ENCODE results near the gene SCN9A.
"Not testable (repeated sequence)": the region's sequence is repeated elsewhere in the genome, so short reads cannot be mapped to it uniquely, and the experiment has no call there.

Gene SCN9A

DNA sequence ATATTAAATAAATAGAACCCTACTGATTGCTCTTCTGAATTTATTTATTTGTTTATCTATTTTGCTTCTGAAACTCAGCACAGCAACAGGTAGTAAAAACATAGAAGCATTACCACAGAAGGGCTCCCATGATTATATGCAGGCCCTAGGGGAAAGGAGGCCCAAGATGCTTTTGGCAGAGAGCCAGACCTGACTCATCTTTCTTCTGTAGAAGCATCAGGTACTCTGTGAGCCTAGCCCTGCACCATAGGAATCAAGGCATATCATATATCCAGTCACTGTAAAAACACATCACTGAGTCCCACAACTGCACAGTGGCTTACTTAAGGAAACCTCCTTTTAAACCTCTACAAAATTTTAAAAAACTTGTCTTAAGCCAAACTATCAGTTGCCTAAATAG is 1.8 kb downstream of the SCN9A start:
- FAIRE-seq, result no peak

- peak; percentile 9 for FAIRE-seq
Observed at GRCh38 chr2:166373539-166373938, 2.2 kb downstream of the SCN9A start.

GRCh38 chr2:166373105-166373504 is 2.6 kb downstream of the SCN9A start:
- no peak for FAIRE-seq

- FAIRE-seq, result no peak
Observed at GRCh38 chr2:166372046-166372445, 3.7 kb downstream of the SCN9A start.

- no peak for FAIRE-seq
Observed at GRCh38 chr2:166365803-166366420, 9.8 kb downstream of the SCN9A start.

GRCh38 chr2:166365239-166365638 is 10.5 kb downstream of the SCN9A start:
- FAIRE-seq, result no peak

DNA sequence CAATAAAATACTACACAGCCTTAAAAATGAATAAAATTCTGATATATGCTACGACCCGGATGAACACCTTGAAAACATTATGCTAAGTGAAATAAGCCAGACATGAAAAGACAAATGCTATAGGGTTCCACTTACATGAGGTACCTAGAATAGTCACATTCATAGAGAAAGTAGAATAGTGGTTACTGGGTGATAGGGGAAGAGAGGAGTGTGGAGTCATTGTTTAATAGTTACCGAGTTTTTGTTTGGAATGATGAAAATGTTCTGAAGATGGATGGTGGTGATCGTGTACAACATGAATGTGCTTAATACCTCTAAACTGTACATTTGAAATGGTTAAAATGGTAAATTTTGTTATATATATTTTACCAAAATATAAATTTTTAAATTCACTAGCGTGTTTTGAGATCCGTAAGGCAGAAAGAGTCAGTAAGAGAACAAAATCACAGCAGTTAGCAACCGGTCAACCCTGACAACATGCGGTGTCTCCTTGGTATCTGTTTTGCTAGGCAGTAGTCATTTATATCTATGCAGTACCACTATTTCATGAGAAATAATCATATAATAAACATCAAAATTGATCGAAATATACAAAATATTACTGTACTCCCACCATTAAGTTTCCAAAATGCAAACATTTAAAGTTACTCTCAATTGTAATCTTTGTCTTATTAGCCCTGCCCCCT is 11.1 kb downstream of the SCN9A start:
- FAIRE-seq, result no peak

DNA sequence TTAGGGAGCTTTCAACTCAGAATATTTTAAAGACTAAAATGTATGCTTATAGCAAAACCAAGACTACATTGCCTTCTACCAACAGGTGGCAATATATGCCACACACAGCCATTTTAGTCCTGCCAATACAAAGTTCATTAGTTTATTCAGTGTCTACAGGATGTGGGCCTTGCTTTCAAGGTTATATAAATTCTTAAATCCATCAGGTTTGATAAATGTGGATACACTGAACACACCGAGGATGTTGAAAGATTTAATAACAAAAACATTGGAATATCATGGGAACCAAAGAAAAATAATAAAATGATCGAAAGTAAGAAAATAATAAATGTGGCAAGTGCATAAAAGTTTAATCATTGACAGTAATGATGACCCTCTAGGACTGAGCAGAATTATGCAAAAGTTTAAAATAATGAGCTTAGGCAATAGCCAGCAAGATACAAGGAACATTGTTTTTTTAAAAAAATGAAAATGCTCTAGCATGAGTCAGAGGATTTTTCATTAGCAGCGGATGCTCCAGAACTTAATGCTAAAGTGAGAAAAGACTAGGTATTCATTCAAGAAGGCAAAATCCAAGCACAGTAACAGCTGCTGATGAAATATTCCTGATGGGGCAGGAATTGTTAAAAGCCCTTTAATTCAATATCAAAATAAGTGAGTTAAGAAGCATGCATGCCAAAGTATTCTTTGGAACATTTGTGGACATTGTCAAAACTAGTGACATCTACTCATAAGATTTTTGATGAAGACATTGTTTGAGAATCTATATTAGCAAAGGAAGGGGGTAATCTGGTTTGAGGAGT is 14.2 kb downstream of the SCN9A start:
- peak; percentile 73 for FAIRE-seq

DNA sequence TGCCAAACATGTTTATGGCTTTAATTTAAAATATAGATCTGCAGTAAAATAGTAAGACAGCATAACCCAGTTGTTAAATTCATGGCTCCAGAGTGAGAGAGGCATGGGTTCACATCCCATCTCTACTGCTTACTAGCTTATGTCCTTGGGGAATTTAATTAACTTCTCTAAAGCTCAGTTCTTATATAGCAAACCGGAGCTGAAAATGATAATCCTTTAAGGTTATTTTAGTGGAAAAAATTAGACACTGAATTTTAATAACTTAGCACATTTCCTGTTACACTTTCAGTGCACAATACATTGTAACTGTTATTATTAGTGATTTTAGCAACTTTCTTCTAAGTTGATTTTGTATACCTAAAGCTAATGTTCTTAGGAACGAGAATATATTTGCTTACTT is 14.8 kb downstream of the SCN9A start:
- no peak for FAIRE-seq

GRCh38 chr2:166360426-166360825 is 15.3 kb downstream of the SCN9A start:
- no peak for FAIRE-seq

DNA sequence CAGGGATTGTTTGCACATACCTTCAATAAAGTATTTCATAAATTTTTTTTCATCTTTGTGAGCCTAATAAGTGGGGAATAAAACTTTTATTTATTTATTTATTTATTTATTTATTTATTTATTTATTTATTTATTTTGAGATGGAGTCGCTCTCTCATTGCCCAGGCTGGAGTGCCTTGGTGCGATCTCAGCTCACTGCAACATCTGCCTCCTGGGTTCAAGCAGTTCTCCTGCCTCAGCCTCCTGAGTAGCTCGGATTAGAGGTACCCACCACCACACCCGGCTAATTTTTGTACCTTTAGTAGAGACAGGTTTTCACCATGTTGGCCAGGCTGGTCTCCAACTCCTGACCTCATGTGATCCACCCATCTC is 17.8 kb downstream of the SCN9A start:
- not testable (repeated sequence) for FAIRE-seq

GRCh38 chr2:166357068-166357949 is 18.4 kb downstream of the SCN9A start:
- no peak for FAIRE-seq

DNA sequence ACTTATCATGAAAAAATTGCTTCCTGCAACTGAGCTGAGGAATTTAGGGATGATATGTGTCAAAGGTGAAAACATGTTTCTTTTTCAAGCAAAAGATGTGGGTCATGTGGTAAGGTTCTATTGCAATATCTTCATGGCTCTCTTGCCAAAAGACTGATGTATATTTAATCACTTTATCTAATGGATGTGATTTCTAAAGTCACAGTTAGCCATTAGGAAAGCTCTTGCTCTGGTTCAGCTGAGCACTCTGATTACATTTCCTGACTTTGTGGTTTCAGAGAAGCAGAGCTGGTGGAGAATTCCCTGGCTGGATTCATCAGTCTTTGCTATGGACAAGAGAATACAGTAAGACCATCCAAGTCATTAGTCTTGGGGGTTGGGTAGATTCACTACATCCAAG is 24.4 kb downstream of the SCN9A start:
- FAIRE-seq, result no peak

GRCh38 chr2:166350525-166350924 is 25.2 kb downstream of the SCN9A start:
- FAIRE-seq, result no peak

GRCh38 chr2:166344286-166345113 is 31.2 kb downstream of the SCN9A start:
- no peak for FAIRE-seq

DNA sequence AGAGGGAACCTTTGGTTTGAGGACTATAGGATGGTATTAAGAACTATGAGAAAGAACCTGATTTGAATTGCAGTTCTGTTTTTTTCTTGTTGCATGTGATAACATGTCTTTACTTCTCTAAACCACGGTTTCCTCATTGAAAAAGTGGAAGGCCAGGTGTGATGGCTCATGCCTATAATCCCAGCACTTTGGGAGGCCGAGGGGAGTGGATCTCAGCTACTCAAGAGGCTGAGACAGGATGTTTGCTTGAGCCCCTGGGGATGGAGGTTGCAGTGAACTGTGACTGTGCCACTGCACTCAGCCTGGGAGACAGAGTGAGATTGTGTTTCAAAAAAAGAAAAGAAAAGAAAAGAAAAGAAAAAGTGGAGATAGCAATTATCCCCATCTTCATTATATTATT is 32.3 kb downstream of the SCN9A start:
- no peak for FAIRE-seq

- no peak for FAIRE-seq
Observed at GRCh38 chr2:166341426-166341825, 34.3 kb downstream of the SCN9A start.

DNA sequence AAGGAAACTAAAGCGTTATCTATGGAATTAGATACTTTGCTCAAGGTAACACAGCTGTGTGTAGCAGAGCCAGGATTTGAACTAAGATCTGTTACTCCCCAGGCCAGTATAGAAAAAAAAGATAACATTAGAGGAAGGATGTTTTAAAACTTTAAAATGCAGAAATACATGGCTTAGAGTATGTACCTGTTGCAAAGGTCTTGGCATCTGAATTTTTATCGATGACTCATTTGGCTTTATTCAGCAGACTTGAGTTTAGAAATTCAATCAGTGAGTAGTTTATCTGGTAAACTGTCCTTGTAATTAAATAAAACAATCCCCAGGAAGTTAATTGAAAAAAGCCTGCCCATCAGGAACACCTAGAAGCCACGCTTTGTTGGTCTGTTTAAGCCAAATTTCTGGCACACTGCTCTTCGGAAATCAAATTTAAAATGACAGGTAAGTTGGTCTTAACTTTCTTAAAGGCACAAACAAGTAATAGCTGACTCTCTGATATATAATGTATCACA is 36.9 kb downstream of the SCN9A start:
- no peak for FAIRE-seq

GRCh38 chr2:166337932-166338331 is 37.8 kb downstream of the SCN9A start:
- FAIRE-seq, result no peak

DNA sequence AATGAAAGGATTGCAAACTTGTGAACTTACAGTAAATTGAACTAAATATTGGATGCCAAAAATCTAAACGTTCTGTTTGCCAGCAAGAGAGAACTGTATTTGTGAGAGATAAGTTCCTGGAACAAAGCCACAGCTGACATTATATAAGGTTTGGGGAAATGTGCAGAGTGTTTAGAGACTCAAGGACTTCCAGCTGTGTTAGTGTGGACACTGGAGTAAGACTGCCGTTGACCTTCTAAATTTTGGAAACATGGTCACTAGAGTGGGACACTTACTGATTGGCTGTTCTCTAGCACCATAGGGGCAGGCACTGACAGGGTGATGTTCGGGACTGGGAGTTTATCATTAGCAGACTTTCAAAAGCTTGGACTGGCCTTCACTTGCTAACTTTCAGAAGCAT is 40.5 kb downstream of the SCN9A start:
- no peak for FAIRE-seq

GRCh38 chr2:166334805-166335204 is 40.9 kb downstream of the SCN9A start:
- no peak for FAIRE-seq

DNA sequence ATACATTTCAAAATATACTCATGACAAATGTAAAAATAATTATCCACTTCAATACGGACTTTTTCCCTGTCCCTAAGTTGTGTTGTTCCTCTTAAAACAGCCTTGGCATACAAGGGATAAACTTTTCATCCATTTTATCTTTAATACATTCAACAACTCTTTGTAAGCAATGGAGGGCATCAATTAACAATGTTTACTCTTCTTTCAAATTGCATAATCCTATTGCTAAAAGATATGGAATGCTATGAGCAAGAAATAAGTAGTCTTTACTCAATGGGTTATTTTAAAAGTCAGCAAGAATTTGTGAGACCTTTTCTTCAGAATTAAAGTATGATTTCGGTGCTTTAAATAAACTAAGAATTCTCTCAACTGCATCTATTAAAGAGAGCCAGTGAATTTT is 41.9 kb downstream of the SCN9A start:
- FAIRE-seq, result no peak

All from islet of Langerhans (tissue), 1 donor.